UCSD-AML1 (cell line): ENCODE data around the gene PHAF1.

Experiments used
- DNase-seq: peaks from one replicate; lab custom pipeline; 2025; ENCODE audit not compliant: unreplicated experiment; lab: John Stamatoyannopoulos, UW

PHAF1 gene

DNA sequence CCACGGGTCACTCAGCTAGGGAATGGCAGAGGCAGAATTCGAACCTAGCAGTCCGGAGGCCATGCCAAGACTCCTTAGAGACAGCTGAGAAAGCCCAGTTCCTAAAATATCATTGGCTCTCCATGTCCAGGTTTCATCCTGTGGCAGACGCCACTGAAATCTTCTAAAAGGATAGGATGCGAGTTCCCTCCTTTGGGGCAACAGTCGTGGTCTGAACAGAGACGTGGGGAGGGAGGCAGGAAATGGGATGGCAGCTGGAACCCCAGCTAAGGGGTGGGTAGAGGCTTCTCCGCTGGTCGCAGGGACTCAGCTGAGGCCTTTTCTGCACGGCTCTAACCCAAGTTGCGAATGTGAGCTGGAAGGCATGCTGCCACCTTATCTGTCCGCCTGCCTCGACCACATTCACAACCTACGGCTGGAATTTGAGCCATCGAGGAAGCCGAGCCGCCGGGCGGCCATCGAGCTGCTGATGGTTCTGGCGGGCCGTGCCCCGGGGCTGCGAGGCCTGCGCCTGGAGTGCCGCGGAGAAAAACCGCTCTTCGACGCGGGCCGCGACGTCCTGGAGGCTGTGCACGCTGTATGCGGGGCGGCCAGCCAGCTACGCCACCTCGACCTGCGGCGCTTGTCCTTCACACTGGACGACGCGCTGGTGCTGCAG, 52.9 kb downstream of the PHAF1 start:
- DNase-seq: no peak

- DNase-seq: no peak
These were observed 53.6 kb downstream of the PHAF1 start for GRCh38 chr16:67163164-67163998.

GRCh38 chr16:67163999-67164558, 54.3 kb downstream of the PHAF1 start:
- DNase-seq: no peak

DNA sequence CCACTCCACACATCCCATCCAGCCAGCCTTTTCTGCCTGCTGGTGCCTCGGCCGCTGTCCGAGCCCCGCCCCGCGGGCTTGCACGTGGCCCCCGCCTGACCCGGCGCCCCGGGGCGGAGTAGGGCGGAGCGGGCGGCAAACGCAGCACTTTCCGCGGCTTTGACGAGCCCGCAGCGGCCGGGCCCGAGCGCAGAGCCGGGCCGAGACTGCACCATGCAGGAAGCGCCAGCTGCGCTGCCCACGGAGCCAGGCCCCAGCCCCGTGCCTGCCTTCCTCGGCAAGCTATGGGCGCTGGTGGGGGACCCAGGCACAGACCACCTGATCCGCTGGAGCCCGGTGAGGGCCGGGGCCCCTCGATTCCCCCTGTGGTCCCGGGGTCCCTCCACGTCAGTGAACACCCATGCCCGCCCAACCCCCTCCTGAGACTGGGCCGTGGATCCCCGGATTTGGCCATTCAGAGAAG, 54.9 kb downstream of the PHAF1 start, which contains the start of gene HSF4:
Gene HSF4 (plus strand): TSS at position 147 of the 463 bp plus-strand sequence. CDS start 67 bp downstream, at position 214.
- DNase-seq: no peak

DNA sequence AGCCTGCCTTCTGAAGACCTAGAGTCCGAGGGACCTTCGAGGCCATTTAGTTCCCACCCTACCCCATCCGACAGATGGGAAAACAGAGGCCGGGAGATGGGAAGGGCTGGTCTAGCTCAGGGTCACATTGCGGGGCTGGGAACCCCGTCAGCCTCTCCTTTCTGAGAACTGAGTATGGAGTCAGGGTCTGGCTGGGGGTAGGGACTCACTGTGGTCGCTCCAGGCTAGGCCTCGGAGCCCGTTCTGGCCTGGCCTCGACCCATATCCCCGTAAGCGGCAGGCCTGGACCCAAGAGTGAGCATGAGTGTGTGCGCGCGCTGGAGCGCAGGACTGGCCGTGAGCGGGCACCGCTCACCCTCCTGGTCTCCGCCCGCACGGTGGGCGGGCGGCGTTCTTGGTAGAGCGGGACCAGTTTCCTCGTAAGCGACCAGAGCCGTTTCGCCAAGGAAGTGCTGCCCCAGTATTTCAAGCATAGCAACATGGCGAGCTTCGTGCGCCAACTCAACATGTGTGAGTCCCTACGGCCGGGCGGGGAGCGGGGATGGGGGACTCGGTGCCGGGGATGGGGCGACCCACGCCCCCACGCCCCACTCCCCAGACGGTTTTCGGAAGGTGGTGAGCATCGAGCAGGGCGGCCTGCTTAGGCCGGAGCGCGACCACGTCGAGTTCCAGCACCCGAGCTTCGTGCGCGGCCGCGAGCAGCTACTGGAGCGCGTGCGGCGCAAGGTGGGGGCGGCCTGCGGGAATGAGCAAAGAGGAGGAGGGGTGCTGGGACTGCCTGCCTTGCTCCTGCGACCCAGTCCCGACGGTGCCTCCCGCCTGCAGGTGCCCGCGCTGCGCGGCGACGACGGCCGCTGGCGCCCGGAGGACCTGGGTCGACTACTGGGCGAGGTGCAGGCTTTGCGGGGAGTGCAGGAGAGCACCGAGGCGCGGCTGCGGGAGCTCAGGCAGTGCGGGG, 55.7 kb downstream of the PHAF1 start:
- no peak for DNase-seq

DNA sequence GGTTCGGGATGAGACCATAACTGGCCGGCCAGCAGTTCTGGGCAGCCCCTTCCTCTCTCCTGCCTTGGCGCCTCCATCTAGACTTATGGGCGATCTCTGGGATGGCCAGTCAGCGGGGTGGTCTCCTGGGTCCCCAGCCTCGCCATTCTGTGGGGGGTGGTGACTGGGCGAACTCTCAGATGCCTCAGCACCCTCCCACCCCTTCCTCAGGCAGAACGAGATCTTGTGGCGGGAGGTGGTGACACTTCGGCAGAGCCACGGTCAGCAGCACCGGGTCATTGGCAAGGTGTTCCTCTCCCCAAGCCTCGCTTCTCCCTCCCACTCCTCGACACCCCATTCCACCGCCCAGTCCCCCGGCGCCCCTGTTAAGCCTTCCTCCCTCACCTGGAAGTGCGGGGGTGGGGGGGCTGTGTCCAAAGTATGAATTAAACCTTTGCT, 56.4 kb downstream of the PHAF1 start:
- no peak for DNase-seq

DNA sequence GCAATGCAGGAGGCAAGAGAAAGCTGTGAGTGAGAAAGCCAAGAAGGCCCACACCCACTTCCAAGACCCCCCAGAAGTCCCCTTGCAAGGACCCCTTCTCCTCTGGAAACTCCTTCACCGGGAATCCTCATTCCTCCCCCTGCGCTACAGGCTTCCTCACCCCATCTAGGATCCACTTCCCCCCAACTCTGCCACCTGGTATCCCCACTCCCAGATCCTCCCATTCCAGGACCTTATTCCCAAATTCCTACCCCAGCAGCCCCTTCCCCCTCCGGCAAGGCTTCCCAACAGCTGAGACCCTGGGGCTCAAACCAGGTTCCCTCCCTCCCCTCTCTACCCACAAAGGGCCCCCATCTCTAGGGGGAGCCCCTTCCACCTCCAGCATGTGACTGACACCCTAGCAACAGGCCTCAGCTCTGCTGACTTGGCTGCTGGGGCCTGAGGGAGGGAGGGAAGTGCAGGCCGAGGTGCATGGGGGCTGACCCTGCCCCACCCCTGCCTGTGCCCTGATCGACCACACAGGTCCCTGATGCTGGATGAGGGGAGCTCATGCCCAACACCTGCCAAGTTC, 56.9 kb downstream of the PHAF1 start:
- no peak for DNase-seq

DNA sequence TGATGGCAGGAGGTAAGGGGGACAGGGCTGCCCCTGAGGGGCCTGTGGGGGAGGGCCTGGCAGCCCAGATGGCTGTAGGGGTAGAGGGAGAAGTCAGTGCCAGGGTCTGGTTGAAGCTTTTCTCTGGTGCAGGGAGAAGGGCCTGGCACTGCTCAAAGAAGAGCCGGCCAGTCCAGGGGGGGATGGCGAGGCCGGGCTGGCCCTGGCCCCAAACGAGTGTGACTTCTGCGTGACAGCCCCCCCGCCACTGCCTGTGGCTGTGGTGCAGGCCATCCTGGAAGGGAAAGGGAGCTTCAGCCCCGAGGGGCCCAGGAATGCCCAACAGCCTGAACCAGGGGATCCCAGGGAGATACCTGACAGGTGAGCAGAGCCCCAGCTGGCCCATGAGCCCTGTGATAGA, 57.8 kb downstream of the PHAF1 start:
- no peak for DNase-seq

GRCh38 chr16:67169011-67169451, 59.3 kb downstream of the PHAF1 start:
- no peak for DNase-seq

DNA sequence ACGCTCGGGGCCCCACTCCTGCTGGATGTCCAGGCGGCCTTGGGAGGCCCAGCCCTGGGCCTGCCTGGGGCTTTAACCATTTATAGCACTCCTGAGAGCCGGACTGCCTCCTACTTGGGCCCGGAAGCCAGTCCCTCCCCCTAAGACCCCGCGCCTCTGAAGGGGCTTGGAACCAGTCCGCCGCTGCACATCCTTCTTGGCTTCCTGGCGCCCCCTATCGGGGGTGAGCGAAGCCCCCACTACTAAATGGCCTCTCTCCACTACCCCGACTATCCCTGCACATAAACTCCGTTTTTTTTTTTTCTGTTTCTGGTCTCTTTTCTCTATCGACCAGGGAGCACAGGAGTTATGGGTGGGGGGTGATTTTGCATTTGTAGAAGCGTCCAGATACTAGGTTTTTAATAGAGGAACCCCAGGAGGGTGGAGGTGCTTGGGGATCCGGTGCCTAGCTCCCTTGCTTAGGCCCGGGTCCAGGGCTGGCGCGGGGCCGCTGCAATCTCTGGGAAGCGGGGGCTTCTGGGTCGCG, 60.0 kb downstream of the PHAF1 start:
- peak; percentile 38 for DNase-seq

DNA sequence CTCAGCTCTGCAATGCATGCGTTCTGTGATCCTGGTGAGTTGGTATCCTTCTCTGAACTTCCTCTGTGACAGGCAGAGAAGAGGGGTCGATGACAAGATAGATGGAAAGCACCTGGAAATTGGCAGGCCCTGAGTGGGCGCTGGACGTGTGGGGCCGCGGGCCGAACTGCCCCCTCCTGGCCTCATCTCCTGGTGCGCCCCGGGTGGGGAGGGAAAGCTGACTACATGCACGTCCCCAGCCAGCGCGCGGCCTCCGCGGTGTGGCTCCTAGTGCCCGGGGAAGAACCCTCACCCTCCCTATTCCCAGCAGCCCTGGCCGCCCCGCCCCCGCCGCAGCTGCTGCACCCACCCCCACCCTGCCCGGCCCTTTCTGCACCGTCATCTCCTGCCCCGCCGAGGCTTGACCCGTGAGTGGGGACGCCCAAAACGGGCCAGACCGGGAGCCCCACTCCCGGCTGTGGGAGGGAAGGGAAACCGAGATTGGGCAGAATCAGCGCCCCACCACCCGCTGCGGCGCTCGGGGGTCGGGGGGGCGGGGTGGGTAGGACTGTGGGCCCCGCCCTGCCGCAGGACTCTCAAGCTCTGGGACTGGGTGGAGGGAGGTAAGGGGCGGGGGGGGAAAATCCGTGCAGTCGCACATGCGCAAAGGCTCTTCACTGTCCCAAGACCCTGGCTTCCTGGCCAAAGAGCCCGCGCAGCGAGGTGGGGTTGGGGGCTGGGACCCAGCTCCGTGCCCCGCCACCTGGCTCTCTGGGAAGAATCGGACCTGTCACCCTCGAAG, 60.6 kb downstream of the PHAF1 start, which contains the start of gene NOL3:
Gene NOL3 (plus strand): TSS at position 371 of the 781 bp plus-strand sequence.
- DNase-seq: peak; percentile 83

DNA sequence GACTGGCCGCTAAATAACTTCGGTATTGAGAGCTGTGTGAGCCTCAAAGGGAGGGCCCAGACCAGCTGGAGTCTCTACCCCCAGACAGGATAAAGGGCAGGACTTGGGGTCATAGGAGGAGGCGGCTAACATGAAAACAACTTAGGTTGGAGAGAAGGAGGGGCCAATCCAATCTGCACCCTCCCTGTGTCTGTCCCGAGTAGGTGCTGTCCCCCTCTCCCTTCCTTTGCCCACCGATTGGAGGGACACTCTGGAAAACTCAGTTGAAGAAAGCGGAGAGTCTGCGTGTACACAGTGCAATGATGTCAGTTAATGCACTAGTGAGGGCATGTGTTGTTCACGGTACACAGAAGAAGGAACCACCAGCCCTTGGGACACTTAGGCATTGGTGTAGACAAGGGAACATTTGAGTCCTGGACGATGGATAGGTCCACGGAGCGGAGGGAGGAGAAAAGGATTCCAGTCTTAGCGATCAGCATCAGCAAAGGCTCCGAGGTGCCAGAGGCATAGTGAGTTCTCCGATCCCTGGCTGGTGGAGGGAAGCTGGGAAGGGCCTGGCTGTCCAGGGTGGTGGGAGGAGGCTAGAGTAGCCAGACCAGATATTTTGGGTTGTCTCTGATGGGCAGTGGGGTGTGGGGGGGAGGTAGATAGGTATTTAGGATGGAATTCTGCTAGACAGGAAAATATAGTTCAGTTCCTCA, 61.4 kb downstream of the PHAF1 start:
- no peak for DNase-seq

- no peak for DNase-seq
These were observed 63.6 kb downstream of the PHAF1 start for GRCh38 chr16:67173323-67173722.

GRCh38 chr16:67173808-67174705, 64.3 kb downstream of the PHAF1 start:
- DNase-seq: peak; percentile 73

GRCh38 chr16:67174706-67175231, 65.0 kb downstream of the PHAF1 start:
- no peak for DNase-seq

- no peak for DNase-seq
These were observed 66.9 kb downstream of the PHAF1 start for GRCh38 chr16:67176662-67177061.
